ENCODE data around the gene DUT. TPM values are rescaled to one million over a fixed set of nuclear protein-coding genes. Genes with fewer than 3 reads are reported as not detected.

The DUT gene
- total and polyA plus RNA-seq, 7 donors: 29.5 to 56.0 (median 37.4) TPM

DNA sequence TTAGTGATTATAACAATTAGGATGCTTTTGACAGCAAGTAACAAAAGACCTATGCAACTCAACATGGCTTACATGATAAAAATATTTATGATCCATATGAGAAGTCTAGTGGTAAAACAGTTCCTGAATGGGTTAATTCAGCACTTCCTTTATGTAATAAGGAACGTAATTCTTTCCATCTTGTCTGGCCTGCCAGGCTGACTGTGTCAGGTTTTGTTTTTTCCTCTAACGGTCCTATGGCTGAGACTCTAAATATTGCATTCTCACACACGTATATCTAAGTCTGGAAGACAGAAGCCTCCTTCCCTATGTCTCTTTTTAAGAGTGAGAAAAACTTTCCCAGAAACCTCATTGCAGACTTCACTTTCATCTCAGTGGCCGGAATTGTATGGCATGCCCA is 50.6 kb downstream of the DUT start:
- 64 to 68% (median 65%) methylated on average over 4 of the region's 4 CpGs for WGBS, 3 donors
- no peak for ATAC-seq
- DNase-seq: no peak
- TF ChIP-seq, protein P1, sequence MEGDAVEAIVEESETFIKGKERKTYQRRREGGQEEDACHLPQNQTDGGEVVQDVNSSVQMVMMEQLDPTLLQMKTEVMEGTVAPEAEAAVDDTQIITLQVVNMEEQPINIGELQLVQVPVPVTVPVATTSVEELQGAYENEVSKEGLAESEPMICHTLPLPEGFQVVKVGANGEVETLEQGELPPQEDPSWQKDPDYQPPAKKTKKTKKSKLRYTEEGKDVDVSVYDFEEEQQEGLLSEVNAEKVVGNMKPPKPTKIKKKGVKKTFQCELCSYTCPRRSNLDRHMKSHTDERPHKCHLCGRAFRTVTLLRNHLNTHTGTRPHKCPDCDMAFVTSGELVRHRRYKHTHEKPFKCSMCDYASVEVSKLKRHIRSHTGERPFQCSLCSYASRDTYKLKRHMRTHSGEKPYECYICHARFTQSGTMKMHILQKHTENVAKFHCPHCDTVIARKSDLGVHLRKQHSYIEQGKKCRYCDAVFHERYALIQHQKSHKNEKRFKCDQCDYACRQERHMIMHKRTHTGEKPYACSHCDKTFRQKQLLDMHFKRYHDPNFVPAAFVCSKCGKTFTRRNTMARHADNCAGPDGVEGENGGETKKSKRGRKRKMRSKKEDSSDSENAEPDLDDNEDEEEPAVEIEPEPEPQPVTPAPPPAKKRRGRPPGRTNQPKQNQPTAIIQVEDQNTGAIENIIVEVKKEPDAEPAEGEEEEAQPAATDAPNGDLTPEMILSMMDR (IDR thresholded peaks at IDR 0.05): no peak
- intact Hi-C loops (cut with DNase I): no loop called here
- H3K9me3 ChIP-seq: no peaks in the 10 kb centered on the region
- H3K36me3 ChIP-seq (ENCODE audit: insufficient read depth in 1 of 2, low read depth in 1 of 2): no peaks in the 10 kb centered on the region
- H3K4me3 ChIP-seq: no peak overlapping the region
- H3K4me1 ChIP-seq: no peaks in the 10 kb centered on the region
- H3K27me3 ChIP-seq (ENCODE audit: insufficient read depth in 3 of 3, low read length in 2 of 3): no peaks in the 10 kb centered on the region
- H3K27ac ChIP-seq: no peak overlapping the region

DNA sequence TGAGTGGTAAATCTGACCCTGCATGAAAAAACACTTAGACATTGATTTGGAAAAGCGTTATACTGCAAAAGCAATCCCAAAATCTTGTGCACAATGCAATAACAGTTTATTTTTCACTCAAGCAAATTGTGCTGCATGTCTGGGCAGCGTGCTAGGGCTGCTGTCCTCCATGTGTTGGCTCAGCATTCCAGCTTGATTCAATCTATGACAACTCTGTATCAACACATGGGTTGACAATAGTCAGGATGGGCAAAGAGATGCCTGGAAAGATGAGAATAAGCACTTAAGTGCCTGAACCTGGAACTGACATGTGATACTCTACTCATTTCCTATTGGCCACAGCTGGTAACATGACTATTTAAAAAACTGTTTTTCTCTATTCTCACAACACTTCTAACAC is 51.8 kb downstream of the DUT start:
- no peaks in the 10 kb centered on the region for H3K4me1 ChIP-seq
- intact Hi-C loops (cut with DNase I): no loop called here
- TF ChIP-seq, protein P1 (IDR thresholded peaks at IDR 0.05): no peak
- ATAC-seq (no peak), DNase-seq (no peak)
- 90 to 92% (median 92%) methylated on average over 2 of the region's 2 CpGs for WGBS, 3 donors
- H3K36me3 ChIP-seq (ENCODE audit: insufficient read depth in 1 of 2, low read depth in 1 of 2): no peaks in the 10 kb centered on the region
- H3K27me3 ChIP-seq (ENCODE audit: insufficient read depth in 3 of 3, low read length in 2 of 3): no peaks in the 10 kb centered on the region
- H3K27ac ChIP-seq: no peak overlapping the region
- H3K9me3 ChIP-seq: no peaks in the 10 kb centered on the region
- no peak overlapping the region for H3K4me3 ChIP-seq

DNA sequence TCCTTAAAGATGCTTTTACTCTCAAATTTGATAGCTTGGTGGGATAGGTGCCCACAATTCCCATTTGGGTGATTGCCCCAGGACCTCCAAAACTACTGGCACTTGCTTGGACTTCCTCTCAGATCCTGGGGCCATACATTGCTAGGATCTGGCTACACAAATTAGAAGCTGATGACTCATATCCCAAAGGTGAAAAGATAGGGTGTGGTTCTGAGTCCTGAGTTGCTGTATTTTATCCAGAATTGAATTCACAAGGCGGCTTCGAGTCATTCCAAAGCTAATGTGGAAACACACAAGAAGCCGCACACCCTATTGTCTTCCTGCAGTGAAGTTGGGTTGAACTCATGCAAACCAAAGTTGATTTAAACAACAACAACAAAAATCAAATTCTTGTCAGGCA is 53.4 kb downstream of the DUT start:
- no peaks in the 10 kb centered on the region for H3K27me3 ChIP-seq (ENCODE audit: insufficient read depth in 3 of 3, low read length in 2 of 3)
- TF ChIP-seq, protein P1 (IDR thresholded peaks at IDR 0.05): no peak
- intact Hi-C loops (cut with DNase I): no loop called here
- DNase-seq (no peak), ATAC-seq (no peak)
- 73 to 83% (median 81%) methylated on average over 3 of the region's 3 CpGs for WGBS, 3 donors
- H3K9me3 ChIP-seq: no peaks in the 10 kb centered on the region
- H3K4me3 ChIP-seq: no peak overlapping the region
- H3K27ac ChIP-seq: no peak overlapping the region
- no peaks in the 10 kb centered on the region for H3K36me3 ChIP-seq (ENCODE audit: insufficient read depth in 1 of 2, low read depth in 1 of 2)
- no peaks in the 10 kb centered on the region for H3K4me1 ChIP-seq

DNA sequence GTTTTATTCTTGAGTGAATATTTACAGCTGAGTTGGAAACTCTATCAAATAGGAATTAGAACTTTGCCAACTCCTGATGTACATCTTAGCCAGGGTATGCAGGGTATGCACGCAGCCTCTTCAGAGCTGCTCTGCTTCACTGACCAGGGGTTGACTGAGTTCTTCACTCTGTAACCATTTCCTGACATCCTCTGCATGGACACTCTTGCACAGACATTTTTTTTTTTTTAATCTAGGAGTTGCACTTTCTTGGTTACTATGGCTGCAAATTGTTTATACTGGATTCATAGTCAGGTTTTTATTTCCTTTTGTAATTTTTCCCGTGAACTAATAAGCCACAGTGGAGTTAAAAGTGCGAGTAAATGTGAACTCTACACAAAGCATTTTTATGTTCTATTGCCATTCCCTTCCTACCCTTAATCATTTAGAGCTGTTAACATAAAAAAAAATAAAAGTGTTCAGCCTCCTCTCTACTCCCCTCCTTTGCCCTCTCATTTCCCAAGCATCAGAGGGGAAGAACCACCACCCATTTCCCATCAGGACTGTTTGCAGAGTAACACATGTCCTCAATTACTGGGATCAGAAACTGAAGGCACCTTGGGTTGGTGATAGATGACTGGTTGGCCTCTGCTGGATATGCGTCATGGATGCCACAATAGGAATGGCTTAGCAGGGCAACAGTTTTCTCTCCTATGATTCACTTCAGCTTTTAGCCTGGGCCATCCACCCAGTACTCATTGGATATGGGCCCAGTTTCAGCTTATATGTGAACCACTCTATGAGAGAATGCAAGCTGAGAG is 54.0 kb downstream of the DUT start:
- Histone ChIP-seq H3K27ac (no peak overlapping the region), H3K4me1 (no peaks in the 10 kb centered on the region), H3K27me3 (ENCODE audit: insufficient read depth in 3 of 3, low read length in 2 of 3) (no peaks in the 10 kb centered on the region), H3K9me3 (no peaks in the 10 kb centered on the region), H3K36me3 (ENCODE audit: insufficient read depth in 1 of 2, low read depth in 1 of 2) (no peaks in the 10 kb centered on the region), H3K4me3 (no peak overlapping the region)
- DNase-seq (no peak), ATAC-seq (no peak)
- WGBS, 3 donors: 60 to 75% (median 66%) methylated on average over 4 of the region's 4 CpGs
- intact Hi-C loops (cut with DNase I): no loop called here
- TF ChIP-seq, protein P1 (IDR thresholded peaks at IDR 0.05): no peak

Data from psoas muscle (tissue), 8 donors.